ENCODE measurements around the gene SMARCAL1.

GRCh38 chr2:216503697-216504375, 91.6 kb downstream of the SMARCAL1 start:
- TF ChIP-seq POLR2A (IDR thresholded peaks at IDR 0.05) (no peak), CTCF (IDR thresholded peaks at IDR 0.05) (no peak)
